ENCODE results near the gene PTAR1. TPM values are rescaled to one million over a fixed set of nuclear protein-coding genes. Genes with fewer than 3 reads are reported as not detected.
A peak's percentile ranks its signal among the peaks of the same experiment; 100 is the strongest.
"Not testable (repeated sequence)": the region's sequence is repeated elsewhere in the genome, so short reads cannot be mapped to it uniquely, and the experiment has no call there.

Gene PTAR1
- total RNA-seq, 2 donors from 2014 or later = 39.7 to 62.9 TPM

- no peak overlapping the region for H3K4me3 Mint-ChIP-seq
- no peaks in the 10 kb centered on the region for H3K36me3 Mint-ChIP-seq (ENCODE audit: low read depth)
- no peaks in the 10 kb centered on the region for H3K4me1 Mint-ChIP-seq
- H3K9me3 Mint-ChIP-seq = no peaks in the 10 kb centered on the region
- no peaks in the 10 kb centered on the region for H3K27me3 Mint-ChIP-seq
- no peak overlapping the region for H3K27ac Mint-ChIP-seq
- ATAC-seq (replicated peaks) = no peak
These were observed 8.3 kb upstream of the PTAR1 start for GRCh38 chr9:69768101-69768500.

- not testable (repeated sequence) for H3K27me3 Mint-ChIP-seq; H3K9me3 Mint-ChIP-seq; ATAC-seq (replicated peaks)
These were observed 4.1 kb upstream of the PTAR1 start for GRCh38 chr9:69763862-69764261.

GRCh38 chr9:69762527-69762926 is 2.7 kb upstream of the PTAR1 start:
- H3K4me1 Mint-ChIP-seq = peaks cover 7% of the 10 kb centered on the region
- no peaks in the 10 kb centered on the region for H3K27me3 Mint-ChIP-seq
- peaks cover 19% of the 10 kb centered on the region for H3K36me3 Mint-ChIP-seq (ENCODE audit: low read depth)

More at GRCh38 chr9:69763862-69764261, 4.1 kb upstream of the PTAR1 start:
- H3K4me3 Mint-ChIP-seq; H3K4me1 Mint-ChIP-seq; H3K36me3 Mint-ChIP-seq (ENCODE audit: low read depth); H3K27ac Mint-ChIP-seq: not testable (repeated sequence)

GRCh38 chr9:69760278-69760610 is 433 bp upstream of the PTAR1 start:
- no peaks in the 10 kb centered on the region for H3K9me3 Mint-ChIP-seq
- peak overlapping the region; percentile 98 for H3K4me3 Mint-ChIP-seq
- H3K4me1 Mint-ChIP-seq = peaks cover 15% of the 10 kb centered on the region
- peak overlapping the region; percentile 91 for H3K27ac Mint-ChIP-seq
- no peaks in the 10 kb centered on the region for H3K27me3 Mint-ChIP-seq
- ATAC-seq (replicated peaks) = peak; percentile 1
- H3K36me3 Mint-ChIP-seq (ENCODE audit: low read depth) = peaks cover 34% of the 10 kb centered on the region

More at GRCh38 chr9:69762527-69762926, 2.7 kb upstream of the PTAR1 start:
- Mint-ChIP-seq H3K9me3 (no peaks in the 10 kb centered on the region), H3K27ac (no peak overlapping the region), H3K4me3 (no peak overlapping the region)
- ATAC-seq (replicated peaks) = no peak

GRCh38 chr9:69759021-69759420 is 790 bp downstream of the PTAR1 start:
- Mint-ChIP-seq H3K4me1 (peaks cover 15% of the 10 kb centered on the region), H3K36me3 (ENCODE audit: low read depth) (peaks cover 40% of the 10 kb centered on the region), H3K9me3 (no peaks in the 10 kb centered on the region), H3K4me3 (peak overlapping the region; percentile 98), H3K27ac (peak overlapping the region; percentile 95), H3K27me3 (no peaks in the 10 kb centered on the region)
- ATAC-seq (replicated peaks) = no peak

- peaks cover 15% of the 10 kb centered on the region for H3K4me1 Mint-ChIP-seq
- peak overlapping the region; percentile 95 for H3K27ac Mint-ChIP-seq
- H3K9me3 Mint-ChIP-seq = no peaks in the 10 kb centered on the region
- H3K27me3 Mint-ChIP-seq = no peaks in the 10 kb centered on the region
- H3K36me3 Mint-ChIP-seq (ENCODE audit: low read depth) = peaks cover 49% of the 10 kb centered on the region
- peak overlapping the region; percentile 98 for H3K4me3 Mint-ChIP-seq
- ATAC-seq (replicated peaks) = peak; percentile 14
These were observed 1.7 kb downstream of the PTAR1 start for GRCh38 chr9:69757996-69758675.

- ATAC-seq (replicated peaks) = no peak
- Mint-ChIP-seq H3K4me1 (peaks cover 15% of the 10 kb centered on the region), H3K27me3 (no peaks in the 10 kb centered on the region), H3K4me3 (no peak overlapping the region), H3K27ac (no peak overlapping the region), H3K36me3 (ENCODE audit: low read depth) (peaks cover 61% of the 10 kb centered on the region), H3K9me3 (no peaks in the 10 kb centered on the region)
These were observed 4.6 kb downstream of the PTAR1 start for GRCh38 chr9:69755205-69755604.

GRCh38 chr9:69753830-69754229 is 6.0 kb downstream of the PTAR1 start:
- Mint-ChIP-seq H3K9me3 (no peaks in the 10 kb centered on the region), H3K36me3 (ENCODE audit: low read depth) (peaks cover 69% of the 10 kb centered on the region), H3K27ac (no peak overlapping the region), H3K4me3 (no peak overlapping the region), H3K27me3 (no peaks in the 10 kb centered on the region), H3K4me1 (peaks cover 20% of the 10 kb centered on the region)
- ATAC-seq (replicated peaks) = no peak

- Mint-ChIP-seq H3K4me3 (no peak overlapping the region), H3K4me1 (peaks cover 15% of the 10 kb centered on the region), H3K36me3 (ENCODE audit: low read depth) (peaks cover 74% of the 10 kb centered on the region), H3K27ac (no peak overlapping the region), H3K27me3 (no peaks in the 10 kb centered on the region), H3K9me3 (no peaks in the 10 kb centered on the region)
- ATAC-seq (replicated peaks) = no peak
These were observed 9.7 kb downstream of the PTAR1 start for GRCh38 chr9:69750085-69750484.

- Mint-ChIP-seq H3K36me3 (ENCODE audit: low read depth) (peaks cover 74% of the 10 kb centered on the region), H3K4me3 (no peak overlapping the region), H3K9me3 (no peaks in the 10 kb centered on the region), H3K4me1 (peaks cover 18% of the 10 kb centered on the region), H3K27ac (no peak overlapping the region), H3K27me3 (no peaks in the 10 kb centered on the region)
- no peak for ATAC-seq (replicated peaks)
These were observed 11.5 kb downstream of the PTAR1 start for GRCh38 chr9:69748304-69748703.

GRCh38 chr9:69746859-69747560 is 12.8 kb downstream of the PTAR1 start:
- Mint-ChIP-seq H3K4me3 (no peak overlapping the region), H3K27me3 (no peaks in the 10 kb centered on the region), H3K4me1 (peaks cover 18% of the 10 kb centered on the region), H3K27ac (no peak overlapping the region), H3K9me3 (no peaks in the 10 kb centered on the region), H3K36me3 (ENCODE audit: low read depth) (peaks cover 78% of the 10 kb centered on the region)
- no peak for ATAC-seq (replicated peaks)

GRCh38 chr9:69745716-69746437 is 13.9 kb downstream of the PTAR1 start:
- no peaks in the 10 kb centered on the region for H3K27me3 Mint-ChIP-seq
- H3K4me1 Mint-ChIP-seq = peaks cover 18% of the 10 kb centered on the region
- peaks cover 83% of the 10 kb centered on the region for H3K36me3 Mint-ChIP-seq (ENCODE audit: low read depth)
- no peaks in the 10 kb centered on the region for H3K9me3 Mint-ChIP-seq
- no peak for ATAC-seq (replicated peaks)
- H3K4me3 Mint-ChIP-seq = no peak overlapping the region
- H3K27ac Mint-ChIP-seq = peak overlapping the region; percentile 1

GRCh38 chr9:69744688-69745380 is 15.0 kb downstream of the PTAR1 start:
- H3K27me3 Mint-ChIP-seq = no peaks in the 10 kb centered on the region

GRCh38 chr9:69743930-69744329 is 15.9 kb downstream of the PTAR1 start:
- Mint-ChIP-seq H3K27ac (no peak overlapping the region), H3K36me3 (ENCODE audit: low read depth) (peaks cover 82% of the 10 kb centered on the region), H3K27me3 (no peaks in the 10 kb centered on the region), H3K4me1 (peaks cover 14% of the 10 kb centered on the region), H3K9me3 (no peaks in the 10 kb centered on the region), H3K4me3 (no peak overlapping the region)
- ATAC-seq (replicated peaks) = no peak

More at GRCh38 chr9:69744688-69745380, 15.0 kb downstream of the PTAR1 start:
- no peaks in the 10 kb centered on the region for H3K9me3 Mint-ChIP-seq
- peaks cover 17% of the 10 kb centered on the region for H3K4me1 Mint-ChIP-seq
- no peak for ATAC-seq (replicated peaks)
- no peak overlapping the region for H3K4me3 Mint-ChIP-seq
- H3K27ac Mint-ChIP-seq = no peak overlapping the region
- H3K36me3 Mint-ChIP-seq (ENCODE audit: low read depth) = peaks cover 82% of the 10 kb centered on the region
